K562 (cell line): ENCODE measurements around the gene KCNQ2. TPM values are rescaled to one million over a fixed set of nuclear protein-coding genes. Genes with fewer than 3 reads are reported as not detected.
A peak's percentile ranks its signal among the peaks of the same experiment; 100 is the strongest.
"Not testable (repeated sequence)": the region's sequence is repeated elsewhere in the genome, so short reads cannot be mapped to it uniquely, and the experiment has no call there.

Experiments used
- ATAC-seq: fragments of 200-7000 bp; cut with Tn5 transposase; 3 replicates; pipeline ENCODE4 v1.9.1; 2020; ENCODE audit warnings: moderate library complexity
- BruUV-seq: library from RNA; stranded (reverse); fragments of 400-500 nt; replicated peaks from 2 replicates; lab custom pipeline; 2021; lab: Mats Ljungman, UMichigan
- CTCF ChIA-PET: fragments of 300-600 bp; formaldehyde crosslinking; extraction: SDS; loops from one replicate; lab custom pipeline; 2021; ENCODE audit warnings: low intra/inter-chr PET ratio; lab: Yijun Ruan, JAX
- POLR2A ChIA-PET: fragments of 300-600, 350-650 bp; sonication (Branson Sonifier 250); formaldehyde crosslinking; extraction: SDS; loops from one replicate; lab custom pipeline; 2021; ENCODE audit warnings: antibody characterized with exemption, inconsistent platforms; lab: Yijun Ruan, JAX
- DNase-seq, 4 experiments: peaks; one replicate each; pipeline versions ENCODE4 v3.0.0 to v3.0.0-alpha.2; 2011 to 2018; ENCODE audit warnings: low spot score in 3 of 4, mixed read lengths in 3 of 4; ENCODE audit errors: extremely low read depth in 1 of 4
- FAIRE-seq: peaks from 2 replicates; lab custom pipeline; 2011; peaks lifted over from hg19 to GRCh38; lab: Jason Lieb, UNC
- H2AFZ ChIP-seq: 2 replicates; pipeline ENCODE4 v1.6.0; 2011; ENCODE audit warnings: low read depth, low read length, control low read depth, inconsistent platforms
- H3K27ac ChIP-seq: fragments of 200-600 bp; 3 replicates; pipeline ENCODE4 v1.8.0; 2011; ENCODE audit warnings: low read depth, mild to moderate bottlenecking, control low read depth, inconsistent platforms, low read length, moderate library complexity, mixed read lengths; ENCODE audit errors: extremely low read depth
- H3K27me3 ChIP-seq, 2 experiments: fragments of 300-600 bp in 1 of 2; 2 replicates in 1 of 2; 3 replicates in 1 of 2; pipeline versions ENCODE4 v1.6.0 to v1.8.0; 2011; ENCODE audit warnings: inconsistent platforms in 2 of 2, low read length in 2 of 2, mild to moderate bottlenecking in 1 of 2, mixed read lengths in 1 of 2, moderate library complexity in 1 of 2; ENCODE audit not compliant: control insufficient read depth in 2 of 2, insufficient read depth in 2 of 2
- H3K36me3 ChIP-seq: fragments of 300-600 bp; 3 replicates; pipeline ENCODE4 v1.8.0; 2011; ENCODE audit warnings: mild to moderate bottlenecking, low read length, inconsistent platforms; ENCODE audit not compliant: control insufficient read depth, insufficient read depth
- H3K4me1 ChIP-seq, 2 experiments: fragments of 200-600 bp in 1 of 2; replicated peaks in 1 of 2; 2 replicates in 1 of 2; 3 replicates in 1 of 2; pipeline versions ENCODE4 v1.5.1 to v1.8.0; 2011; ENCODE audit warnings: inconsistent platforms in 2 of 2, low read length in 2 of 2, mild to moderate bottlenecking in 1 of 2, mixed read lengths in 1 of 2, moderate library complexity in 1 of 2; ENCODE audit not compliant: control insufficient read depth in 2 of 2, insufficient read depth in 2 of 2
- H3K4me2 ChIP-seq: 2 replicates; pipeline ENCODE4 v1.6.1; 2011; ENCODE audit warnings: low read length, control low read depth, inconsistent platforms, mixed read lengths; ENCODE audit not compliant: insufficient read depth
- H3K4me3 ChIP-seq: fragments of 200-600 bp; sonication (generic), shearing (Covaris generic); 2 replicates; pipeline ENCODE4 v1.5.1; 2016; ENCODE audit warnings: control low read depth, inconsistent platforms
- H3K79me2 ChIP-seq: fragments of 200-600 bp; 3 replicates; pipeline ENCODE4 v1.8.0; 2011; ENCODE audit warnings: low read length, inconsistent platforms; ENCODE audit not compliant: control insufficient read depth, insufficient read depth
- H3K9ac ChIP-seq, 2 experiments: 2 replicates each; pipeline versions ENCODE4 v1.6.0 to v1.6.1; 2011; ENCODE audit warnings: low read depth in 2 of 2, low read length in 2 of 2, control low read depth in 1 of 2, inconsistent platforms in 1 of 2, mild to moderate bottlenecking in 1 of 2, mixed read lengths in 1 of 2; ENCODE audit not compliant: insufficient read depth in 1 of 2
- H3K9me1 ChIP-seq: one replicate; pipeline ENCODE4 v1.6.0; 2011; ENCODE audit warnings: inconsistent platforms, mild to moderate bottlenecking, low read length, moderate library complexity; ENCODE audit not compliant: control insufficient read depth, insufficient read depth
- H3K9me3 ChIP-seq: replicated peaks from 2 replicates; pipeline ENCODE4 v1.5.1; 2011; ENCODE audit warnings: low read depth, low read length, inconsistent platforms; ENCODE audit not compliant: control insufficient read depth, insufficient read depth
- H4K20me1 ChIP-seq: replicated peaks from 2 replicates; pipeline ENCODE4 v1.6.1; 2011; ENCODE audit warnings: low read length, inconsistent platforms, mixed read lengths; ENCODE audit not compliant: control insufficient read depth, insufficient read depth
- CHD2 ChIP-seq: IDR thresholded peaks from 2 replicates; pipeline ENCODE4 v1.6.1; 2011; ENCODE audit warnings: low read depth, low read length
- FOS ChIP-seq: IDR thresholded peaks from 3 replicates; pipeline ENCODE4 v1.6.1; 2011; ENCODE audit not compliant: insufficient read length; ENCODE audit errors: extremely low read depth
- KDM4B ChIP-seq, 2 experiments: fragments of 450-650 bp in 1 of 2; sonication (generic) in 1 of 2; IDR thresholded peaks; 2 replicates each; pipeline ENCODE4 v1.6.1; 2016 to 2017; ENCODE audit warnings: borderline replicate concordance in 2 of 2, antibody characterized with exemption in 1 of 2, low read depth in 1 of 2, mild to moderate bottlenecking in 1 of 2
- SMAD2 ChIP-seq: fragments of 150-350 bp; IDR thresholded peaks from 2 replicates; pipeline ENCODE4 v1.6.1; 2014; ENCODE audit warnings: low read depth, mild to moderate bottlenecking, low read length
- SMARCC2 ChIP-seq: fragments of 450-650 bp; IDR thresholded peaks from 2 replicates; pipeline ENCODE4 v1.6.1; 2017; ENCODE audit warnings: antibody characterized with exemption, moderate library complexity, mild to moderate bottlenecking, low read depth
- SPI1 ChIP-seq: IDR thresholded peaks from 2 replicates; pipeline ENCODE4 v1.6.1; 2011; ENCODE audit warnings: low read depth, low read length, control low read depth, borderline replicate concordance
- ZNF589 ChIP-seq: fragments of 200-800 bp; sonication (Bioruptor generic); IDR thresholded peaks from 2 replicates; pipeline ENCODE4 v1.6.1; 2016; ENCODE audit warnings: low read depth, missing genetic modification characterization, missing compliant biosample characterization
- WGBS: fragments of 100-300 bp; shearing (Covaris generic); methylation state at CpG from one replicate; pipeline ENCODE4 v1.1.6; 2016; ENCODE audit warnings: low coverage, mixed read lengths; ENCODE audit not compliant: insufficient coverage; ENCODE audit errors: missing lambda C conversion rate; 5-methylcytosine and 5-hydroxymethylcytosine counted together
- in situ Hi-C: fragments of 300-500 bp; cut with MboI; formaldehyde crosslinking; loops from 4 replicates; pipeline ENCODE4 v1.15.0; 2018; ENCODE audit warnings: inconsistent platforms, mixed read lengths
- intact Hi-C: fragments of 100-400 bp; cut with micrococcal nuclease; formaldehyde crosslinking; loops from 2 replicates; pipeline ENCODE4 v1.14.2; 2022
- polyA plus RNA-seq, 8 experiments: library from polyadenylated mRNA; depleted of rRNA in 4 of 8; stranded (reverse) in 5 of 8; unstranded in 3 of 8; fragments of >200 nt; fragmentation: Nextera tagmentation in 2 of 8; fragmentation: Illumina TruSeq in 1 of 8; extraction: Ambion mirVana in 2 of 8; extraction: Trizol in 1 of 8; gene quantifications; 2 replicates each; pipeline versions ENCODE4 v1.2.1 to v1.2.3, GENCODE V29; 2011 to 2014; ENCODE audit warnings: inconsistent platforms in 1 of 8, missing spikeins in 1 of 8
- total RNA-seq, 7 experiments: library from RNA; depleted of rRNA in 6 of 7; stranded (reverse); fragments of >200 nt in 6 of 7; fragmentation: Illumina TruSeq in 2 of 7; extraction: Trizol in 2 of 7; gene quantifications; 2 replicates each; pipeline versions ENCODE4 v1.2.1 to v1.2.3, GENCODE V29; 2011 to 2021; ENCODE audit warnings: low replicate concordance in 1 of 7
- TF ChIP-seq, protein P1 (sequence below): sonication (generic); formaldehyde crosslinking; IDR thresholded peaks from 2 replicates; pipeline ENCODE4 v1.9.0; 2022; ENCODE audit warnings: mild to moderate bottlenecking, missing genetic modification reagents
- TF ChIP-seq, protein P2 (sequence below), 2 experiments: IDR thresholded peaks; 2 replicates each; pipeline ENCODE4 v1.6.1; 2012; ENCODE audit warnings: improper control_type of control experiment in 2 of 2, low read depth in 2 of 2, low read length in 2 of 2, borderline replicate concordance in 1 of 2
- TF ChIP-seq, protein P3 (sequence below): fragments of 250-450 bp; sonication (Bioruptor Pico); IDR thresholded peaks from 2 replicates; pipeline ENCODE4 v1.6.1; 2021; ENCODE audit warnings: mild to moderate bottlenecking

KCNQ2 gene
- total and polyA plus RNA-seq, 9 of the 15 experiments (the other 6 are each of a cell fraction or from before 2014, with no cell fraction given) = 0.13 to 0.16 TPM; not detected in 7

DNA sequence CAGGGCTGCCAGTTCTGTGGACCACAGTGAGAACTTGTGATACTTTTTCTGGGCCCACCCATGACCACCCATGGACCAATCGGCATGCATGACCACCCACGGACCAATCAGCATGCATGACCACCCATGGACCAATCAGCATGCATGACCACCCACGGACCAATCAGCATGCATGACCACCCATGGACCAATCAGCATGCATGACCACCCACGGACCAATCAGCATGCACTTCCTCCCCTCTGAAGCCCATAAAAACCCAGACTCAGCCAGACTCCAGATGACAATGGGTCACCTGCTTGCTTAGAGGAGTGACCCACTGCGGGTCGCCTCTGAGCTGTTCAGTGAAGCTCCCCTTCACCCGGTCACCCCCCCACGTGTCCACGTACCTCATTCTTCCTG lies 92.6 kb downstream of the KCNQ2 start:
- H3K4me1 ChIP-seq, H3K4me3 ChIP-seq, H3K36me3 ChIP-seq, H4K20me1 ChIP-seq, BruUV-seq, CTCF ChIA-PET, H3K79me2 ChIP-seq, H3K9me1 ChIP-seq, H3K9me3 ChIP-seq, H3K9ac ChIP-seq, H2AFZ ChIP-seq, H3K4me2 ChIP-seq, H3K27ac ChIP-seq, POLR2A ChIA-PET, in situ Hi-C loops: not testable (repeated sequence)
- under 1% methylated on average over 9 of the region's 9 CpGs for WGBS
- DNase-seq (peak in 1 of 4 experiments; percentile 36), FAIRE-seq (peak; percentile 93), ATAC-seq (peak; percentile 58)
- H3K27me3 ChIP-seq = peaks cover 0 to 41% of the 10 kb centered on the region in 2 experiments; a peak in 2 of 5 replicates
- TF ChIP-seq FOS = peak; percentile 22
- TF ChIP-seq SPI1 = peak; percentile 21; the same call in 1 of the 2 replicates
- TF ChIP-seq, protein P1, sequence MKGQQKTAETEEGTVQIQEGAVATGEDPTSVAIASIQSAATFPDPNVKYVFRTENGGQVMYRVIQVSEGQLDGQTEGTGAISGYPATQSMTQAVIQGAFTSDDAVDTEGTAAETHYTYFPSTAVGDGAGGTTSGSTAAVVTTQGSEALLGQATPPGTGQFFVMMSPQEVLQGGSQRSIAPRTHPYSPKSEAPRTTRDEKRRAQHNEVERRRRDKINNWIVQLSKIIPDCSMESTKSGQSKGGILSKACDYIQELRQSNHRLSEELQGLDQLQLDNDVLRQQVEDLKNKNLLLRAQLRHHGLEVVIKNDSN (CRISPR knock-in tag) = peak; percentile 31; the same call in 1 of the 2 replicates
- intact Hi-C loops = loop anchor here (2.0 to 5.0 kb wide), 3 partner anchors 69 to 198 kb away; no protein-coding TSS in a partner anchor

DNA sequence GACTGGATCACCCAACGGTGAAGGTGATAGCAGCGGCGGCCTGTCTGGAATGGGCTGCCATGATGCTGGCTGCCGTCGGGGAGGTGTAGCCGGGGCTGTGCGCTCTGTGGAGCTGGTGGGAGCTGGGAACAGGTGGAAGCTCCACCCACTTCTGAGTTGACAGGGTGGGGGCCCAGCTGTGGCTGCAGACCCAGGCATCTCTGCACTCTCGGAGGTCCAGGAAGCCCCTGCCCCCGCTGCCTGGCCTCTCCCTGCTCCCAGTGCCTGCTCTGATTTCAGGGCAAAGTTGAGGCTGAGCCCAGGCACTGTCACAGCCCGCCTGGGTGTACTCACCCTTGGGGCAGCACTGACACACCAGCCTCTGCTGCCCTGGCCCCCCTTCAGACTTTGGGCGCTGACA lies 93.2 kb downstream of the KCNQ2 start:
- Histone ChIP-seq H3K4me1 (peaks cover 0 to 8% of the 10 kb centered on the region in 2 experiments; a peak in 2 of 5 replicates), H3K9me3 (no peaks in the 10 kb centered on the region), H3K27ac (no peak overlapping the region), H3K4me3 (no peak overlapping the region), H3K9ac (no peak overlapping the region), H3K36me3 (no peaks in the 10 kb centered on the region), H2AFZ (no peak overlapping the region), H3K9me1 (no peaks in the 10 kb centered on the region), H3K27me3 (peaks cover 0 to 47% of the 10 kb centered on the region in 2 experiments; a peak in 2 of 5 replicates), H4K20me1 (no peaks in the 10 kb centered on the region; the same call in 1 of the 2 replicates), H3K4me2 (no peak overlapping the region), H3K79me2 (no peaks in the 10 kb centered on the region)
- ATAC-seq (no peak), FAIRE-seq (no peak), DNase-seq (no peak)
- BruUV-seq = no TSS peak
- ChIA-PET POLR2A (interaction anchor here (1.3 kb wide), 1 partner anchor 12 kb away, joined by 3 read pairs; no protein-coding TSS in a partner anchor), CTCF (no interaction called here)
- intact Hi-C loops (no loop called here), in situ Hi-C loops (no loop called here)
- WGBS = 0% methylated on average over 9 of the region's 11 CpGs
- TF ChIP-seq ZNF589 (no peak), SMARCC2 (no peak), KDM4B (IDR thresholded peaks at IDR 0.05; ENCODE audit: borderline replicate concordance in 2 of 2, low read depth in 1 of 2) (no peak), SMAD2 (no peak), CHD2 (no peak)
- TF ChIP-seq, protein P2, sequence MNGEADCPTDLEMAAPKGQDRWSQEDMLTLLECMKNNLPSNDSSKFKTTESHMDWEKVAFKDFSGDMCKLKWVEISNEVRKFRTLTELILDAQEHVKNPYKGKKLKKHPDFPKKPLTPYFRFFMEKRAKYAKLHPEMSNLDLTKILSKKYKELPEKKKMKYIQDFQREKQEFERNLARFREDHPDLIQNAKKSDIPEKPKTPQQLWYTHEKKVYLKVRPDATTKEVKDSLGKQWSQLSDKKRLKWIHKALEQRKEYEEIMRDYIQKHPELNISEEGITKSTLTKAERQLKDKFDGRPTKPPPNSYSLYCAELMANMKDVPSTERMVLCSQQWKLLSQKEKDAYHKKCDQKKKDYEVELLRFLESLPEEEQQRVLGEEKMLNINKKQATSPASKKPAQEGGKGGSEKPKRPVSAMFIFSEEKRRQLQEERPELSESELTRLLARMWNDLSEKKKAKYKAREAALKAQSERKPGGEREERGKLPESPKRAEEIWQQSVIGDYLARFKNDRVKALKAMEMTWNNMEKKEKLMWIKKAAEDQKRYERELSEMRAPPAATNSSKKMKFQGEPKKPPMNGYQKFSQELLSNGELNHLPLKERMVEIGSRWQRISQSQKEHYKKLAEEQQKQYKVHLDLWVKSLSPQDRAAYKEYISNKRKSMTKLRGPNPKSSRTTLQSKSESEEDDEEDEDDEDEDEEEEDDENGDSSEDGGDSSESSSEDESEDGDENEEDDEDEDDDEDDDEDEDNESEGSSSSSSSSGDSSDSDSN (IDR thresholded peaks at IDR 0.05; ENCODE audit: borderline replicate concordance in 1 of 2, low read depth in 2 of 2, low read length in 2 of 2) = no peak
- TF ChIP-seq, protein P3, sequence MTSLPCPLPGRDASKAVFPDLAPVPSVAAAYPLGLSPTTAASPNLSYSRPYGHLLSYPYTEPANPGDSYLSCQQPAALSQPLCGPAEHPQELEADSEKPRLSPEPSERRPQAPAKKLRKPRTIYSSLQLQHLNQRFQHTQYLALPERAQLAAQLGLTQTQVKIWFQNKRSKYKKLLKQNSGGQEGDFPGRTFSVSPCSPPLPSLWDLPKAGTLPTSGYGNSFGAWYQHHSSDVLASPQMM (CRISPR knock-in tag) = no peak
